ENCODE results near the gene ACOD1. TPM values are rescaled to one million over a fixed set of nuclear protein-coding genes. Genes with fewer than 3 reads are reported as not detected.
"Not testable (repeated sequence)": the region's sequence is repeated elsewhere in the genome, so short reads cannot be mapped to it uniquely, and the experiment has no call there.

ACOD1 gene
- total and polyA plus RNA-seq, 8 donors: 1.6 TPM; not detected in 7

GRCh38 chr13:76913898-76914297, 34.4 kb upstream of the ACOD1 start:
- TF ChIP-seq CTCF (IDR thresholded peaks at IDR 0.05): no peak
- DNase-seq: no peak
- Histone ChIP-seq H3K27me3 (no peaks in the 10 kb centered on the region), H3K9me3 (no peaks in the 10 kb centered on the region), H3K4me1 (no peaks in the 10 kb centered on the region), H3K27ac (no peak overlapping the region), H3K4me3 (no peak overlapping the region), H3K36me3 (no peaks in the 10 kb centered on the region)
- intact Hi-C loops (cut with DNase I): no loop called here
- no peak for ATAC-seq

- no peak for ATAC-seq
- Histone ChIP-seq H3K4me1 (no peaks in the 10 kb centered on the region), H3K4me3 (no peak overlapping the region), H3K27me3 (no peaks in the 10 kb centered on the region), H3K9me3 (no peaks in the 10 kb centered on the region), H3K36me3 (no peaks in the 10 kb centered on the region), H3K27ac (no peak overlapping the region)
- intact Hi-C loops (cut with DNase I): no loop called here
- TF ChIP-seq CTCF (IDR thresholded peaks at IDR 0.05): no peak
- no peak for DNase-seq
Measured at GRCh38 chr13:76917095-76917494, 31.2 kb upstream of the ACOD1 start.

GRCh38 chr13:76917755-76918481, 30.4 kb upstream of the ACOD1 start:
- H3K36me3 ChIP-seq; H3K27ac ChIP-seq; DNase-seq; intact Hi-C loops (cut with DNase I); H3K9me3 ChIP-seq; H3K4me1 ChIP-seq; H3K4me3 ChIP-seq; H3K27me3 ChIP-seq: not testable (repeated sequence)
- ATAC-seq: peak; percentile 78

GRCh38 chr13:76921516-76921915, 26.8 kb upstream of the ACOD1 start:
- no peaks in the 10 kb centered on the region for H3K9me3 ChIP-seq
- H3K4me3 ChIP-seq: no peak overlapping the region
- no peaks in the 10 kb centered on the region for H3K4me1 ChIP-seq
- H3K27me3 ChIP-seq: no peaks in the 10 kb centered on the region
- intact Hi-C loops (cut with DNase I): no loop called here
- no peaks in the 10 kb centered on the region for H3K36me3 ChIP-seq
- no peak overlapping the region for H3K27ac ChIP-seq
- no peak for TF ChIP-seq CTCF (IDR thresholded peaks at IDR 0.05)
- no peak for DNase-seq
- ATAC-seq: no peak

GRCh38 chr13:76925115-76925514, 23.2 kb upstream of the ACOD1 start:
- intact Hi-C loops (cut with DNase I): no loop called here
- no peak for DNase-seq

More at GRCh38 chr13:76925115-76925514, 23.2 kb upstream of the ACOD1 start:
- Histone ChIP-seq H3K4me1 (no peaks in the 10 kb centered on the region), H3K27me3 (no peaks in the 10 kb centered on the region), H3K9me3 (no peaks in the 10 kb centered on the region), H3K4me3 (no peak overlapping the region), H3K27ac (no peak overlapping the region), H3K36me3 (no peaks in the 10 kb centered on the region)
- no peak for ATAC-seq
- no peak for TF ChIP-seq CTCF (IDR thresholded peaks at IDR 0.05)
